MM.1S (cell line): ENCODE results near the gene TPSAB1.

ENCODE experiments used
- EZH2 ChIP-seq: fragments of 300-600 bp; sonication (generic); optimal IDR thresholded peaks from 2 replicates; pipeline ENCODE3; 2017; ENCODE audit warnings: low read depth, mild to moderate bottlenecking, antibody characterized with exemption, low read length, mixed read lengths
- EZH2phosphoT487 ChIP-seq: fragments of 300-600 bp; sonication (generic); IDR thresholded peaks from 2 replicates; pipeline ENCODE4 v1.6.1; 2018; ENCODE audit warnings: antibody characterized with exemption, low read length
- TF ChIP-seq, protein P1 (sequence below): fragments of 300-600 bp; sonication (generic); IDR thresholded peaks from 2 replicates; pipeline ENCODE4 v1.5.1; 2016; ENCODE audit warnings: antibody characterized with exemption, low read length, mixed read lengths

DNA sequence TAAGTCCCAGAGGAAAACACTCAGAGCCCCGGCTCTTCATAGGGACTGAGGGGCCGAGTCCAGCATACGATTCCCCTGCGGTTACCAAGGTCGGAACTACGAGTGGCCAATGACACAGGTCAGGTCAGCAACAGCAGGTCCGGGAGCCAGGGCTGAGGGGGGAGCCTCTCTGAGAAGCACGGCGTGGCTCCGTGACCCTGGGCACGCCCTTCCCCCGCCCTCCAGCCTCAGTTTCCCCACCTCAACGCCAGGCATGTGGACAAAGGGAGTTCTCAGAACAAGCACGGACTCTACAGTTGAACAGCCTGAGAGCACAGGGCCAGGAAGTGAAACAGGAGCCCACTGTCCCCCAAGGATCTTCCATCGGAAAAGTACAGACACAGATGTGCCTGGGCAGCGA lies 41.0 kb downstream of the TPSAB1 start:
- TF ChIP-seq EZH2 (no peak), EZH2phosphoT487 (no peak)
- TF ChIP-seq, protein P1, sequence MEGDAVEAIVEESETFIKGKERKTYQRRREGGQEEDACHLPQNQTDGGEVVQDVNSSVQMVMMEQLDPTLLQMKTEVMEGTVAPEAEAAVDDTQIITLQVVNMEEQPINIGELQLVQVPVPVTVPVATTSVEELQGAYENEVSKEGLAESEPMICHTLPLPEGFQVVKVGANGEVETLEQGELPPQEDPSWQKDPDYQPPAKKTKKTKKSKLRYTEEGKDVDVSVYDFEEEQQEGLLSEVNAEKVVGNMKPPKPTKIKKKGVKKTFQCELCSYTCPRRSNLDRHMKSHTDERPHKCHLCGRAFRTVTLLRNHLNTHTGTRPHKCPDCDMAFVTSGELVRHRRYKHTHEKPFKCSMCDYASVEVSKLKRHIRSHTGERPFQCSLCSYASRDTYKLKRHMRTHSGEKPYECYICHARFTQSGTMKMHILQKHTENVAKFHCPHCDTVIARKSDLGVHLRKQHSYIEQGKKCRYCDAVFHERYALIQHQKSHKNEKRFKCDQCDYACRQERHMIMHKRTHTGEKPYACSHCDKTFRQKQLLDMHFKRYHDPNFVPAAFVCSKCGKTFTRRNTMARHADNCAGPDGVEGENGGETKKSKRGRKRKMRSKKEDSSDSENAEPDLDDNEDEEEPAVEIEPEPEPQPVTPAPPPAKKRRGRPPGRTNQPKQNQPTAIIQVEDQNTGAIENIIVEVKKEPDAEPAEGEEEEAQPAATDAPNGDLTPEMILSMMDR = no peak
